Mononuclear cell (primary cell): ENCODE measurements around the gene FSIP1. TPM values are rescaled to one million over a fixed set of nuclear protein-coding genes. Genes with fewer than 3 reads are reported as not detected.

Source experiments
- H3K27me3 ChIP-seq: 2 replicates; pipeline ENCODE4 v1.6.0; 2011; ENCODE audit warnings: low read length, control low read depth; ENCODE audit not compliant: insufficient read depth
- H3K4me1 ChIP-seq: 2 replicates; pipeline ENCODE4 v1.5.1; 2011; ENCODE audit warnings: mild to moderate bottlenecking, low read length, control low read depth; ENCODE audit not compliant: insufficient read depth
- H3K4me3 ChIP-seq: 2 replicates; pipeline ENCODE4 v1.5.1; 2011; ENCODE audit warnings: mild to moderate bottlenecking, low read length, moderate library complexity
- H3K9me3 ChIP-seq: 2 replicates; pipeline ENCODE4 v1.5.1; 2011; ENCODE audit warnings: low read depth, mild to moderate bottlenecking, control low read depth, low read length
- total RNA-seq: library from RNA; depleted of rRNA; stranded (reverse); fragments of >200 nt; gene quantifications from one replicate; pipeline ENCODE4 v1.2.3, GENCODE V29; 2012

The FSIP1 gene
- total RNA-seq, 1 donor = 0.94 TPM

DNA sequence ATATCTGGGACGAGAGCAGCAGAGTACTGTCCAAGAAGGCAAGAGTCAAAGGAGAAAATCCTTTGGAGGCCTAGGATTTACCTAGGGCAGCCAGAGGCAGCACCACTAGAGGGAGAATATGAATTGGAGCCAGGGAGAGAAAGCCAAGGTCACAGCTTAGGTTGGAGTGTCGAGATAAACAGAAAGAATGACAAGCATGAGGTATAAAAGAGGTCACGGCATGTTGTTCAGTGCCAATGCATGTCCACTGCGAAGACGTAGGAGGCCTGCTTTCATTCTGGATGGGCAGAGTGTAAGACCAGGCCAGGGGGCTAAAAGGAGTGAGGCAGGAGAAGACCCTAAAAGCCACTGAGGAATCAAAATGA, 154.5 kb downstream of the FSIP1 start:
- peaks cover 66% of the 10 kb centered on the region for H3K4me1 ChIP-seq
- H3K9me3 ChIP-seq = no peaks in the 10 kb centered on the region
- H3K27me3 ChIP-seq = no peaks in the 10 kb centered on the region
- no peak overlapping the region for H3K4me3 ChIP-seq

DNA sequence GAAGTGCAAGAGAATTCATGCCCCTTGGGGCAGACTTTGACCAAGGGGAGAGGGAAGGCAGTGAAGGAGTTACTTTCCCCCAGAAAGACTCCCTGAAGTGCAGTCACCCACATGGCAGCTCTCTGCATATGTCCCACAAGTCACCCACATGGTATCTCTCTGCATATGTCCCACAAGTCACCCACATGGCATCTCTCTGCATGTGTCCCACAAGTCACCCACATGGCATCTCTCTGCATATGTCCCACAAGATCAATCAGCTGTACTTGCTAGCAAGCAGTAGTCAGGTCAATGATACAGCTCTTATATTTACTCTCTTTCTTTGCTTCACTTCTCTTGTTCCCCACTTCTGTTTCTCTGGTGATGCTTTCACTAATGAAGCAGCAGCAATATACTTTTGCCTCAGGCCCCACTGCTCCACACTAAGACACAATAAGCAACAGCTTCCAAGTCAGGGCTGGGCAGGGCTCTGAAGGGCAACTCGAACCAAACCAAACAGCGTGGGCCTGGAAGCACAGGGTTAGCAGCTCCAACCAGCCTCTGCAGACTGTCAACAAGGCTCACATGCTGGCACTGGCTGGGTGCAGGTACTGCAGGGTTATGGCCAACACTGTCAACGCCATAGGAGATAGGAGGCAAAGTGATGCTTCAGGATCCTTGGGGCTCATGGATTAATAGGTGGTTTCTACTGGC, 155.0 kb downstream of the FSIP1 start:
- Histone ChIP-seq H3K4me1 (peaks cover 66% of the 10 kb centered on the region), H3K4me3 (no peak overlapping the region), H3K9me3 (no peaks in the 10 kb centered on the region), H3K27me3 (no peaks in the 10 kb centered on the region)

DNA sequence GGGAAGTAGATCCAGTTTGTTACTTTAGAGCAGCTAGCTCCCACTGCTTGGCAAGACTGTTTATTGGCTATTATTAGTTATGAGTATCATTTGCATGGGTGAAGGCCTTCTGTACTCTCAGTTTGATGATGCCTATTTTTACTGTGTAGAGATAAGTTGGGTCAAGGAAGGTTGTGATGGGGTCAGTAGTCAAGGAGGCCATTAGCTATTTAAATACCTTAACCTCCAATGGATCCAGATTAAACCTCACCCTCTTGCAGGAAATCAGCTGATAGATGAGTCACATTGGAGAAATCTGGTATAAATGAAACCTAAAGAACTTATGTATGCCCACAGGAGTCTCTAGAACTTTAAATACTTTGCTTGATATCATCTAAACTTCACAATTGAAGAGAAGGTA, 156.8 kb downstream of the FSIP1 start:
- Histone ChIP-seq H3K9me3 (no peaks in the 10 kb centered on the region), H3K4me1 (peaks cover 66% of the 10 kb centered on the region), H3K27me3 (no peaks in the 10 kb centered on the region), H3K4me3 (no peak overlapping the region)

DNA sequence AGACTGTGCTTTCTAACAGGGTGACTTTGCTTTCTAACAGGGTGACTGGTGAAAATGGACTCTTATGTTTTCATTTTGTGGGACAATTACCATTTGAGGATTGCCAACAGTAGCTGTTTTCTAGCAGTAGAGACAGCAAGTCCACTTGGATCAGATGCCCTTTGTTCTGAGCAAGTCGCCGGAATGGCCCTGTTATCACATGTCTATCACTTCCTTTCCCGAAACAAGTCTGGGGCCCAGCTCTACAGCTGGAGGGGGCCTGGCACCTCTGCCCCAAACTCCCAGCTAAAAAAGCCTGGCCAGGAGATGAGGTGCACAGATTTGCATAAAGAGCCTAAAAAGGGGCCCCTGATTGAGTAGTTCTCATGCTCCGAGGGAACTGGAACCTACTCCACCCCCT, 157.2 kb downstream of the FSIP1 start:
- H3K4me1 ChIP-seq = peaks cover 66% of the 10 kb centered on the region
- no peak overlapping the region for H3K4me3 ChIP-seq
- no peaks in the 10 kb centered on the region for H3K9me3 ChIP-seq
- no peaks in the 10 kb centered on the region for H3K27me3 ChIP-seq

DNA sequence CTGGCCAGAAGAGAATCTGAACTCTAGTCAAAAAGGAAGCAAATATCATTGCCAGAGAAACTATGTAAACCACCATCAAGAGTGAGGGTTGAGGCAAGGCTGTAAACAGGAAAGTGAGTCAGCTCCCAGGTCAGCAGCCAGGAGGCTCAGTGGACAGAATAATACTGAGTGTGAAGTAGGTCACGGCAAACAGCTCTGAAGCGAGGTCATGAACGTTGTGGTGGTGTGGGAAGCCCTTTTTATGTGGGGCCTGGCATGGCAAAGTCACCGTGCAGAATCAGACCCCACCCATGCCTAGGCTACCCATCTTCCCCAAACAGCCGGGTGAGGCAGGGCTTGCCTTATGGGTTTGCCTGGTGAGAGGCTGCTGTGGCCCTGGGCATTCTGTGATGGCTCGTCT, 157.8 kb downstream of the FSIP1 start:
- no peaks in the 10 kb centered on the region for H3K27me3 ChIP-seq
- peaks cover 62% of the 10 kb centered on the region for H3K4me1 ChIP-seq

DNA sequence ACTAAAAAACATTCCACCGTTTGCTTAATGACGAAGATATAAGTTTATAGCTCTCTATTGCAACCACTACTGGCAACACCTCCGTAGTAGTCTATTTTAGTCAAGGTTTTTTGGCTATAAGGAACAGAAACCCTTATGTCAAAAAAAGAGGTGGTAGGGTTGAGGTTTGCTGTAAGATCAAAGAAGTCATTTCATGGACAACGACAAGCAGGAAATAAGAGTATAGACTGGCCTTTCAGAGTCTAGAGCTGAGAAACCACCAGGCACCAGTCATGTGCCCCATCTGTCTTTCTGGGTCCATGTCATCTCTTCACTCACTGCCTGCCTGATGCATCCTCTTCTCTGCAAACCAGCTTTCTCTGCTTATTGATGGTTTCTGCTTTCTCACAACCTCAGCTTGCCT, 159.1 kb downstream of the FSIP1 start:
- Histone ChIP-seq H3K4me3 (no peak overlapping the region), H3K4me1 (peaks cover 49% of the 10 kb centered on the region), H3K9me3 (no peaks in the 10 kb centered on the region), H3K27me3 (no peaks in the 10 kb centered on the region)

More for the DNA sequence above, 157.8 kb downstream of the FSIP1 start:
- no peak overlapping the region for H3K4me3 ChIP-seq
- no peaks in the 10 kb centered on the region for H3K9me3 ChIP-seq

DNA sequence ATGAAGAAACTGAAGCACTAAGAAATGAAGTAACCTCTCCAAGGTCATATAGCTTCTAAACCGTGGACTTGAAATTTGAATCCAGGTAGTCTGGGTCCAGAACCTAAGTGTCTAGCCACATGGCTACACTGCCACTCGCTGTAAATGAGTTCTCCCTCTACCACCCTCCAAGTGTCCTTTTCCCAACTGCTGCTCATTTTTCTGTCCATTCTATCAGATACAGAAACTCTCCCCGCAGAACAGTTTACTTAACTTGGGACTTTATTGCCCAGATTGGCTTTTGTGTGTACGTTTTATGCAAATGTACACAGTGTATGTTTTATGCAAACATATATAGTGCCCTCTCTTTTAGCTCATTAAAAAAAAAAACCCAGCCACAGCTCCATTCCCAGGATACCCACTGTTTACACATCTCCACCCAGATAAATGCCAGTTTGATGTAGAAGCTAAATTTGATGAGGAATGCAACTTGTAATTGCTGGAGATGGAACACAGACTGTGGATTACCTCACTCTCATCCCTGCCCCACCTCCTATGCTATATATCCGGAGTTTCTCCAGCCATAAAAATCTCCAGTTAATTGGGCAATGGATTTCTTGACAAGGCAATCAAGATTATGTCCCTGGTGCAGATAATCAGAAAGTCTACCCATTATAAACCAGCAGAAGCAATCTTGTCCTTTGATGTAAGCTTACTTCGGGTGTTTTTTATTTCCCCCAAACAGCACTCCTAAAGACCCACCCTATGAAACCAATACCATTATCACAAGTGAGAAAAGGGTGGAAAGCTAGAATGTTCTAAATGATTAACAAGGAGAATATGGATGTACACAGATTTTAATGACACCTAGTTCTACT, 159.8 kb downstream of the FSIP1 start:
- Histone ChIP-seq H3K9me3 (no peaks in the 10 kb centered on the region), H3K4me1 (peaks cover 43% of the 10 kb centered on the region), H3K27me3 (no peaks in the 10 kb centered on the region), H3K4me3 (no peak overlapping the region)

DNA sequence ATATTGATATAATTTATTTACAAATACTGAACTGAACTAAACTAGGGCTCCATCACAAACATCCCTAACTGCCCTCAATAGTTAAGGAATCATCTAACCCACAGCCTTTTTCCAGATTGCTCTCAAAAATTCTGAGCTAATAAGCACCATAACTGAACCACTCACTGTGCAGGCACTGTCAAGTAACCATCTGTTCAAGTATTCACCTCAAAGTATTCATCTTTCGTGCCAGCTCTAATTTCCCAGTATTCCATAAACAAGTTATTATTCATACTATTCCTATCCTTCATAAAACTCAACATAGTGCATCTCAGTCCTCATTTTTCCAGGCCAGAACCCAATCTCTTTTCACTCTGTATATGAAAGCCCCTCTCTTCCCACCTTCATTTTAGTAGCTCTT, 160.7 kb downstream of the FSIP1 start:
- Histone ChIP-seq H3K4me1 (peaks cover 34% of the 10 kb centered on the region), H3K4me3 (no peak overlapping the region), H3K27me3 (no peaks in the 10 kb centered on the region), H3K9me3 (no peaks in the 10 kb centered on the region)

DNA sequence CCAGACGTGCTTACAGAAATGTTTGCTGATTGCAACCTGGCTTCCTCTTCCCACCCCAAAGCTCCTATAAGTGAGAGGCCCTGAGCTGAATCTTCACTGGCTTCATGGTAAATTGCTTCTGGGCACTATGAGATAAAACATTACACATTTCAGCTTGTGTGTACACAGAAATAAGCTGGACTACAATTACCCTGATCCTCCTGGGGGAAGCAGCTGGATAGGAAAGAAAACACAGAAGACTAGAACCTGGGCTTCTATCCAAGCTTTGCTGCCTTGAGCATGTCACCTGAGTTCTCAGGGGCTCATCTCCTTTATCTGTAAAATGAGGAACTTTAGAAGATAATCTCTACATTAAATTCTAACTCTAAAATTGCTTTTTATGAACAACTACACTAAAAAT, 161.4 kb downstream of the FSIP1 start:
- Histone ChIP-seq H3K9me3 (no peaks in the 10 kb centered on the region), H3K4me3 (no peak overlapping the region)

DNA sequence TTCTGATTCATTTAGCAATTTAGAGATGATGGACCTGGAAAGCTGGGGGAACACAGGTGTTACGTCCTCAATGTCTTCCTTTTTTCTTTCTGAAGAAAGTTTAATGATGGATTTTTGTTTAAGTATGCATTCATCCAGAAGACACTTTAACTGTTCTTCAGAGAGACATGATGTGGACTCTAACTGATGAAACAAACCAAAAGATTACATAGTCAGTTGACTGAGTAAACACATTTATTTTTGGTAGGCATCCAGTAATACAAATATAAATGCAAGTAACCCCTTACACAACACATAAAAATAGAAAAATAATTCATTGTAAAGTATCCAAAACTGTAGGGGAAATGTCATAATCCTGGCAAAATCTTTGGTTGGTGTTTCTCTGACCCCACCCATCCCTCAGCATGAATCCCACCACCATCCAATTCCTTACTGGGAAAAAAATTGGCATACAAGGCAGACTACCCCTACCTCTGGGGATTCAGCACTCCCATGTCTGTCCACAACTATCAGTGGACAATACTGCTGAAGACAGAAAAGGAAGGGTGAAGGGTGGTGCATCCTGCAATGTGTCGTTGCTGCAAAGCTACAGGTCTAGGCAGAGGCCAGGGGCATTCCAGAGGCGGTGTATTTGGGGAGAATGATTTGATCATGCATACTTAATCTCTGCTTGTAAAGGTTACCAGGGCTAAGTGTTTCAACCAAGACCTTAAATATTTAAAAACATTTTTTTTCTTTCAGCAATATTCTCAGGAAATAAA, 164.4 kb downstream of the FSIP1 start:
- peaks cover 8% of the 10 kb centered on the region for H3K9me3 ChIP-seq
- no peaks in the 10 kb centered on the region for H3K4me1 ChIP-seq
- no peaks in the 10 kb centered on the region for H3K27me3 ChIP-seq
- no peak overlapping the region for H3K4me3 ChIP-seq

More for the DNA sequence above, 161.4 kb downstream of the FSIP1 start:
- no peaks in the 10 kb centered on the region for H3K27me3 ChIP-seq
- peaks cover 26% of the 10 kb centered on the region for H3K4me1 ChIP-seq

DNA sequence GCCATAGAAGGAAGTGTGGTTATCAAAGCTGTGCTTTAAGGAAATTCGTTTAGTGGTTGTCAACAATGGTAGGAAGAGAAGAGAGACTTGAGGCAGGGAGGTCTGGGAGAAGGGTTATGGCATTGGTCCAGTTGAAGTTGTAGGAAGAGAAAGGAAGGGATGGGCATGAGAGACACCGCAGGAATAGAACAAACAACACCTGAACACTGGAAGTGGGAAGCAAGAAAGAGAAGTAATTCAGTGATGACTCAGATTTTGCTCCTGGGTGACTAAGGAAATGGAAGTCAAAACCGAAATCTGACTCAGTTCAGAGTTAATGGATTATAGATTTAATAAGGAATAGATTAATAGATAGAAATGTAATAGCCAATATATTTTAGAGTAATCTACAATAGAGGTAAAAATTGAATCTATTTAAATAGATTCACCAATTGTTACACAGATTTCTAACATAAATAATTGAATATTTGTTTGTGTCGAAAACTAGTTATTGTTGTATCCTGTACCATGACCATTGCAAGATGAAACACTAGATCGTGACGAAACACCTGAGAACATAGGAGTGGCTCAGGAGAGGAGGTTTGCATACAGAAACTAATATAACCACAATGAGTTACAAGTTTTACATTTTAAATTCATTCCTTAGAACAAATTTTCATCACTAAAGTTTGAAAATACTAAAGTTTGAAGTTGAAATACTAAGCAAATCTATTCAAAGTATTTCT, 165.7 kb downstream of the FSIP1 start:
- Histone ChIP-seq H3K4me1 (no peaks in the 10 kb centered on the region), H3K9me3 (peaks cover 11% of the 10 kb centered on the region), H3K4me3 (no peak overlapping the region), H3K27me3 (no peaks in the 10 kb centered on the region)

DNA sequence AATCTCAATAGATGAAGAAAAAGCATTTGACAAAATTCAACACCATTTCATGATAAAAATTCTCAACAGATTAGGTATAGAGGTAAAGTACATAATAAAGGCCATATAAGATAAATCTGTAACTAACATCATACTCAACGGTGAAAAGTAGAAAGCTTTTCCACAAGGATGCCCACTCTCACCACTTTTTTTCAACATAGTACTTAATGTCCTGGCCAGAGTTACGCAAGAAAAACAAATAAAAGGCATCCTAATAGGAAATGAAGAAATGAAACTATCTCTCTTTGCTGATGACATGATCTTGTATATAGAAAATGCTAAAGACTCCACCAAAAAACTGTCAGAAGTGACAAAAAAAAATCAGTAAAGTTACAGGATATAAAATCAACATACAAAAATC, 168.8 kb downstream of the FSIP1 start:
- Histone ChIP-seq H3K4me3 (no peak overlapping the region), H3K27me3 (no peaks in the 10 kb centered on the region), H3K4me1 (peaks cover 2% of the 10 kb centered on the region), H3K9me3 (peaks cover 31% of the 10 kb centered on the region)

DNA sequence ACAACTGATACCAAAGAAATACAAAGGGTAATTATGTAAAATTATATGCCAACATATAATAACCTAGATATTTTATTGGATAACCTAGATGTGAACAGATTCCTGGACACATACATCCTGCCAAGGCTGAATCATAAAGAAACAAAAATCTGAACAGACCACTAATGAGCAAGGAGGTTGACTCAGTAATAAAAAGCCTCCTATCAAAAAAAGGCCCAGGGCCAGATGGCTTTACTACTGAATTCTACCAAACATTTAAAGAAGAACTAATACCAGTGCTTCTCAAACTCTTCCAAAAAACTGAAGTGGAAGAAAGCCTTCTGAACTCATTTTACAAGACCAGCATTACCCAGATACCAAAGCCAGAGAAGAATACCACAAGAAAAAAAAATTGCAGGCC, 169.4 kb downstream of the FSIP1 start:
- no peak overlapping the region for H3K4me3 ChIP-seq
- peaks cover 31% of the 10 kb centered on the region for H3K9me3 ChIP-seq
- peaks cover 3% of the 10 kb centered on the region for H3K4me1 ChIP-seq
- no peaks in the 10 kb centered on the region for H3K27me3 ChIP-seq

DNA sequence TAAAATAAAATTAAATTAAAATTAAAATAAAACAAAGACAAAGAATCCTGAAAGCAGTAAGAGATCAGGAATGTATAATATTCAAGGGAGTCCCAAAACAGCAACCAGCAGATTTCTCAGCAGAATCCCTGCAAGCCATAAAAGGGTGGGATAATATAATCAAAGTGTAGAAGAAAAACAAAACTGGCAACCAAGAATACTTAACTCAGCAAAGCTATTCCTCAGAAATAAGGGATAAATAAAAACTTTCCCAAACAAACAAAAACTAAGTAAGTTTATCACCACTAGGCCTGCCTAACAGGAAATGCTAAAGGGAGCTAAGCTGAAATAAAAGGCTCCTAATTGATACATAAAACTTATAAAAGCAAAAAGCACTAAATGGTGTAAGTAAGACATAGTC, 172.0 kb downstream of the FSIP1 start:
- H3K9me3 ChIP-seq = peaks cover 31% of the 10 kb centered on the region
- peaks cover 3% of the 10 kb centered on the region for H3K4me1 ChIP-seq
- H3K4me3 ChIP-seq = no peak overlapping the region
- H3K27me3 ChIP-seq = no peaks in the 10 kb centered on the region
